ENCODE data around the gene AP2B1.

GRCh38 chr17:35732806-35733136 lies 145.6 kb downstream of the AP2B1 start:
- TF ChIP-seq CTCF (IDR thresholded peaks at IDR 0.05; ENCODE audit: low read depth, low read length, missing input control) (no peak), ZBTB33 (IDR thresholded peaks at IDR 0.05) (no peak), RXRA (IDR thresholded peaks at IDR 0.05) (no peak), JUND (IDR thresholded peaks at IDR 0.05) (no peak), GABPA (IDR thresholded peaks at IDR 0.05 in 1 of 2, conservative IDR thresholded peaks at IDR 0.05 in 1 of 2) (no peak), ATF3 (IDR thresholded peaks at IDR 0.05) (no peak), FOXA2 (IDR thresholded peaks at IDR 0.05) (no peak), TAF1 (conservative IDR thresholded peaks at IDR 0.05) (no peak), FOXA1 (IDR thresholded peaks at IDR 0.05) (no peak), RAD21 (IDR thresholded peaks at IDR 0.05) (no peak), MAX (IDR thresholded peaks at IDR 0.05) (no peak)

All from liver (tissue), 3 donors.